CD4-positive, alpha-beta T cell treated with Interferon gamma for 1 hour (primary cell): ENCODE data around the gene CYP1B1.
"Not testable (repeated sequence)": the region's sequence is repeated elsewhere in the genome, so short reads cannot be mapped to it uniquely, and the experiment has no call there.

ENCODE experiments used
- DNase-seq: peaks from one replicate; pipeline ENCODE4 v3.0.0-alpha.2; 2020

Gene CYP1B1

GRCh38 chr2:38030635-38031355 is 45.2 kb downstream of the CYP1B1 start:
- DNase-seq: no peak

- no peak for DNase-seq
Measured at GRCh38 chr2:38029512-38029911, 46.4 kb downstream of the CYP1B1 start.

- no peak for DNase-seq
Measured at GRCh38 chr2:38028829-38029228, 47.1 kb downstream of the CYP1B1 start.

GRCh38 chr2:38026846-38027245 is 49.1 kb downstream of the CYP1B1 start:
- DNase-seq: no peak

- DNase-seq: no peak
Measured at GRCh38 chr2:38021589-38021988, 54.4 kb downstream of the CYP1B1 start.

- DNase-seq: not testable (repeated sequence)
Measured at GRCh38 chr2:38020359-38021069, 55.4 kb downstream of the CYP1B1 start.

GRCh38 chr2:38017836-38018235 is 58.1 kb downstream of the CYP1B1 start:
- DNase-seq: no peak
